Activated T-cell treated with anti-CD3 and anti-CD28 coated beads for 4 hours (primary cell): ENCODE results near the gene DGCR2.
"Not testable (repeated sequence)": the region's sequence is repeated elsewhere in the genome, so short reads cannot be mapped to it uniquely, and the experiment has no call there.

ENCODE experiments used
- DNase-seq: peaks from one replicate; pipeline ENCODE4 v3.0.0-alpha.2; 2020

Gene DGCR2

GRCh38 chr22:19022755-19023154, 99.5 kb downstream of the DGCR2 start:
- DNase-seq, result no peak

DNA sequence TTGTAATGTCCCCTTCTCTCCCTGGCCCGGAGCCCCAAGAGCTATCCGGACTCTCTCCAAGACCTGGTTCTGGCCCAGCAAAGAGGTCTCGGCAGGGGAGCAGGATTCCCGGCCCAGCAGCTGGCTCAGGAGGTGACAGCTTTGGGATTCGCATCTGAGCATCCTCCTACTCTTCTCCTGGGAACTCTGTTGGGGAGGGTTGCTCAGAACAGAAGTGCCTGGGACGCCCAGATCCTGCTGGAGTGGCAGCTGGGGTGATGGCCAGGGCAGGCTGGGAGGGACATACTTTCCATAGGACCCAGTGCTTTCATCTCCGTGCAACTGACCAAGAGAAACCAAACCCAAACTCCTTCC, 102.6 kb downstream of the DGCR2 start:
- DNase-seq, result no peak

DNA sequence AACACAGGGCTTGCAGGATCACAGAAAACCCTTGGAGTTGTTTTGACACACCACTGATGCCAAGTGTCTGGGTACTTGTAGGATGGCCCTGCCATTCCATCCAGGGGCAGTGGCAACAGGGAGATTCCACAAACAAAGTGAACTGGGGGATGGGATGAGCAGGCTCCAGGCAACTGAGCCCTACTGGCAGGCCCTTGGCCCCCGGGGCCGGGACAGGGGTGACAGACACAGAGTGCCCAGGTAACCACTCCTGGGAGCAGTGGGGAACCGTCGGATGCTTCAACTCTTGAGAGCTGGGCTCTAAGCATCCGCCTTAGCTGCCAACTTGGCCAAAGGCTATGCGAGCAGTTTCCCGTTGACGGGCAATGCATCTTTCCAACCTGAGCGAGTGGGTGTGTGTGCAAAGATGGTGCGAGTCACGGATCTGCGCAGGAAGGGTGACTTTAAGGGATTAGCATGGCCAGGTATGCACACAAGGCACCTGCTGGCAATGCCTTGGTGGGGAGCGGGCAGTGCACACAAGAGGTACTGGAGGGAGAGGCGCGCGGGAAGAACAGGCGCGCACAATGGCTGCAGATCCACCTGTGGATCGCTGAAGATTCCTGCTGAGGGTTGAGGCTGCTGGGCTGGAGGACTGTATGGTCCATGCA, 103.1 kb downstream of the DGCR2 start:
- DNase-seq, result no peak

GRCh38 chr22:19018256-19018655, 104.0 kb downstream of the DGCR2 start:
- DNase-seq, result no peak

GRCh38 chr22:19016081-19016766, 106.0 kb downstream of the DGCR2 start:
- no peak for DNase-seq

- DNase-seq, result no peak
These were observed 107.3 kb downstream of the DGCR2 start for GRCh38 chr22:19014886-19015285.

- DNase-seq, result not testable (repeated sequence)
These were observed 108.2 kb downstream of the DGCR2 start for GRCh38 chr22:19013881-19014598.

DNA sequence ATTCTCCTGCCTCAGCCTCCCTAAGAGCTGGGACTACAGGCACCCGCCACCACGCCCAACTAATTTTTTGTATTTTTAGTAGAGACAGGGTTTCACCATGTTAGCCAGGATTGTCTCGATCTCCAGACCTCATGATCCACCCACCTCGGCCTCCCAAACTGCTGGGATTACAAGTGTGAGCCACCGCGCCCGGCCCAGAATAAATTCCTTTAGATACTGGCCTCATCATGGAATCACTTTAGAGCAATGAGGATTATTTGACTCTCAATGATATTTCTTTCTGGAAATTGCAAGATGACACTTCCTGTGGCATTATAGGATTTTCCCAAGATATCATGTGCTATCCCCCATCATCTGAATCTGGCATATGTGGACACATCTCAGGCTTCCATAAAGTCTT, 108.8 kb downstream of the DGCR2 start:
- DNase-seq, result not testable (repeated sequence)

DNA sequence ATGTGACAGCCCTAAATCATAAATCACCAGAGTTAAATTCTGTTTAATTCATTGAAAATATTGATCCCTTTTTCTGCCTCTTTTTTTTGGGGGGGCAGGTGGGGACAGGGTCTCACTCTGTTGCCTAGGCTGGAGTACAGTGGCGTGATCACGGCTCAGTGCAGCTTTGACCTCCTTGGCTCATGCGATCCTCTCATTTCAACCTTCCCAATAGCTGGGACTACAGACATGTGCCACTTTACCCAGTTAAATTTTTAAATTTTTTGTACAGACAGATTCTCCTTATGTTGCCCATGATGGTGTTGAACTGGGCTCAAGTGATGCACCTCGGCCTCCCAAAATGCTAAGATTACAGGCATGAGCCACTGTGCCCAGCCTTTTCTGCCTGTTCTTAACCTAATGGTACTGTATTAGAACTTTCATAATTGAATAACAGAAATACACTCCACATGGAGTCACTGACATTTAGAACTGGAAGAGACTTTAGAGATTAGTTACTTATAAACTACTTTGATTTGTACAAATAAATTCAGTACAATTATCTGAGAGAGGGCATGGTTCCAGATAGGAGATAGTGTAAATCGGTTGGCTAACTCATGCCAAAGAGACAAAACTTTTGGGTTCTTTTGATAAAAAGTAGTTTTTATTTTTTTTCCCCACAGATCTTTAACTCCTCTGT, 109.8 kb downstream of the DGCR2 start:
- DNase-seq, result no peak

GRCh38 chr22:19011611-19012010, 110.6 kb downstream of the DGCR2 start:
- DNase-seq, result not testable (repeated sequence)

DNA sequence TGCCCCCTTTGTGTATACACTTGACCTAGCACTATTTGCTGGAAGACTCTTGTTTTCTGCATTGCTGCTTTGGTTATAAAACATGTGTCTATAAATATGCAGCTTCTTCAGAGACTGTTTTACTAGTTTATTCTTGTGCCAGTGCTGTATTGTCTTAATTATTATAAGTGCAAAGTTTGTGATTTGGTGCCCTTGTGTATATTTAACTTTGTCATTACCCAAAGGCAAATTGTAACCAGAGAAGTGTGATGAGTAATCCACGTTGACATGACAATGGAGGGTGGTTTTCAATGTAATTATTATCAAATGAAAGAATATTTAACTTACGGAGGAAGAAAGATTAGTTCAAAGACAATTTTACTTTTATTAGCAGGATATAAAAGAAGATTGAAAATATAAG, 111.1 kb downstream of the DGCR2 start:
- no peak for DNase-seq

- DNase-seq, result no peak
These were observed 116.3 kb downstream of the DGCR2 start for GRCh38 chr22:19005905-19006304.

GRCh38 chr22:19004471-19004870, 117.7 kb downstream of the DGCR2 start:
- DNase-seq, result no peak

GRCh38 chr22:19003508-19003907, 118.7 kb downstream of the DGCR2 start:
- no peak for DNase-seq

- no peak for DNase-seq
These were observed 119.6 kb downstream of the DGCR2 start for GRCh38 chr22:19002684-19003038.

DNA sequence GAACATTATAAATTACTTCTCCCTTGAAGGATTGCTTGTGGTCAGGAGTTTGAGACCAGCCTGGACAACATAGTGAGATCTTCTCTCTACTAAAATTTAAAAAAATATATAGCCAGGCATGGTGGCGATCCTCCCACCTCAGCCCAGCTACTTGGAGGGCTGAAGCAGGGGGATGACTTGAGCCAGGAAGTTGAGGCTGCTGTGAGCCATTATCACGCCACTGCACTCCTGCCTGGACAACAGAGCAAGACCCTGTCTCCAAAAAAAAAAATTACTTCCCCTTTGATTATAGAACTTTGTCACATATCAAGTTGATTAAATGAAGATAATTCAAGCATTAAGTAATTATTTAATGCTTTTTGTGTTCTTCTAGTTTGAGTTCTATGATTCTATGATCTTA, 121.0 kb downstream of the DGCR2 start:
- DNase-seq, result no peak

- not testable (repeated sequence) for DNase-seq
These were observed 122.1 kb downstream of the DGCR2 start for GRCh38 chr22:19000106-19000505.

GRCh38 chr22:18999416-18999815, 122.8 kb downstream of the DGCR2 start:
- no peak for DNase-seq

DNA sequence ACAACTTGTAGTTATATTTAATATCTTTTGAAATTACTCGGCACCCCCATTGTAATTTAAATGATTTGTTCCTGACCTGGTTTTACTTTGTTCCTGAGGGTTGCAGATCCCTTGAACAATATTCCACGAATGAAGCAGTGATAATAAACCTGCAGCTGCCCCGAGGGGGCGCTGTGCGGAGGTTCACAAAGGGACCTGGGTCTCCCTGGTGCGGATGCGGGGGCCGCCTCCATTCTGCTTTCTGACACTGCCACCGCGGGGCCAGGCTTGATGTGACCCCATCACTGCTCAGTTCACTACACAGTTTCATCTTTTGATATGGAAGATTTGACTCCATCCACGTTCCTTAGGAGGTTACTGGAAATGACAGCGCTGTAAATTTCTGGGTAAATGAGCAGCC, 123.2 kb downstream of the DGCR2 start:
- DNase-seq, result no peak

GRCh38 chr22:18997925-18998315, 124.3 kb downstream of the DGCR2 start:
- DNase-seq, result no peak

DNA sequence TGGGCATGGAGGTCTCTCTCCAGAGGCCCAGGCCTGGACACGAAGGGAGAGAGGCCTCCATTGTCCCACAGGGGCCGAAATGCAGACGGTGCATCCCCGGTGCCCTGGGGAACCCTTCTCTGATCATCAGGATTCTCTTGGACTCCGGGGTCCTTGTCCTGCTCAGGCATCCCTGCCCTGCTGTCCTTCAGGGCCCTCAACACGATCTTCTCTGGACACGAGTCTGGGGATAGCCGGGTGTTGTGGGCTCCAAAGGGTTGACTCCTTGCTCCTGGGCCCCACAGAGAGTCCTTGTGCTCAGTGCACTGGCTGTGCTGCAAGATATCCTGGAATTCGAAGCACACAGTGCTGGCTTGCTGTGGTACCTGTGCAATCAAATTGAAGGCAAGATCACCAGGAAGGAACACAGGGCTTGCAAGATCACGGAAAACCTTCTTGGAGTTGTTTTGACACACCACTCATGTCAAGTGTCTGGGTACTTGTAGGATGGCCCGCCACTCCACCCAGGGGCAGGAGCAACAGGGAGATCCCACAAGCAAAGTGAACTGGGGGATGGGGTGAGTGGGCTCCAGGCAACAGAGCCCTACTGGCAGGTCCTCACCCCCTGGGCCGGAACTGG, 124.8 kb downstream of the DGCR2 start:
- DNase-seq, result no peak

- no peak for DNase-seq
These were observed 125.8 kb downstream of the DGCR2 start for GRCh38 chr22:18996376-18996900.

GRCh38 chr22:18995327-18995711, 126.9 kb downstream of the DGCR2 start:
- no peak for DNase-seq
